K562 (cell line): ENCODE results near the gene SHROOM3. TPM values are rescaled to one million over a fixed set of nuclear protein-coding genes. Genes with fewer than 3 reads are reported as not detected.

Experiments
- ATAC-seq: fragments of 200-7000 bp; cut with Tn5 transposase; 3 replicates; pipeline ENCODE4 v1.9.1; 2020; ENCODE audit warnings: moderate library complexity
- BruUV-seq: library from RNA; stranded (reverse); fragments of 400-500 nt; replicated peaks from 2 replicates; lab custom pipeline; 2021; lab: Mats Ljungman, UMichigan
- CTCF ChIA-PET: fragments of 300-600 bp; formaldehyde crosslinking; extraction: SDS; loops from one replicate; lab custom pipeline; 2021; ENCODE audit warnings: low intra/inter-chr PET ratio; lab: Yijun Ruan, JAX
- POLR2A ChIA-PET: fragments of 300-600, 350-650 bp; sonication (Branson Sonifier 250); formaldehyde crosslinking; extraction: SDS; loops from one replicate; lab custom pipeline; 2021; ENCODE audit warnings: antibody characterized with exemption, inconsistent platforms; lab: Yijun Ruan, JAX
- DNase-seq, 4 experiments: peaks; one replicate each; pipeline versions ENCODE4 v3.0.0 to v3.0.0-alpha.2; 2011 to 2018; ENCODE audit warnings: low spot score in 3 of 4, mixed read lengths in 3 of 4; ENCODE audit errors: extremely low read depth in 1 of 4
- FAIRE-seq: peaks from 2 replicates; lab custom pipeline; 2011; peaks lifted over from hg19 to GRCh38; lab: Jason Lieb, UNC
- H2AFZ ChIP-seq: 2 replicates; pipeline ENCODE4 v1.6.0; 2011; ENCODE audit warnings: low read depth, low read length, control low read depth, inconsistent platforms
- H3K27ac ChIP-seq: fragments of 200-600 bp; 3 replicates; pipeline ENCODE4 v1.8.0; 2011; ENCODE audit warnings: low read depth, mild to moderate bottlenecking, control low read depth, inconsistent platforms, low read length, moderate library complexity, mixed read lengths; ENCODE audit errors: extremely low read depth
- H3K27me3 ChIP-seq, 2 experiments: fragments of 300-600 bp in 1 of 2; 2 replicates in 1 of 2; 3 replicates in 1 of 2; pipeline versions ENCODE4 v1.6.0 to v1.8.0; 2011; ENCODE audit warnings: inconsistent platforms in 2 of 2, low read length in 2 of 2, mild to moderate bottlenecking in 1 of 2, mixed read lengths in 1 of 2, moderate library complexity in 1 of 2; ENCODE audit not compliant: control insufficient read depth in 2 of 2, insufficient read depth in 2 of 2
- H3K36me3 ChIP-seq: fragments of 300-600 bp; 3 replicates; pipeline ENCODE4 v1.8.0; 2011; ENCODE audit warnings: mild to moderate bottlenecking, low read length, inconsistent platforms; ENCODE audit not compliant: control insufficient read depth, insufficient read depth
- H3K4me1 ChIP-seq, 2 experiments: fragments of 200-600 bp in 1 of 2; replicated peaks in 1 of 2; 2 replicates in 1 of 2; 3 replicates in 1 of 2; pipeline versions ENCODE4 v1.5.1 to v1.8.0; 2011; ENCODE audit warnings: inconsistent platforms in 2 of 2, low read length in 2 of 2, mild to moderate bottlenecking in 1 of 2, mixed read lengths in 1 of 2, moderate library complexity in 1 of 2; ENCODE audit not compliant: control insufficient read depth in 2 of 2, insufficient read depth in 2 of 2
- H3K4me2 ChIP-seq: 2 replicates; pipeline ENCODE4 v1.6.1; 2011; ENCODE audit warnings: low read length, control low read depth, inconsistent platforms, mixed read lengths; ENCODE audit not compliant: insufficient read depth
- H3K4me3 ChIP-seq: fragments of 200-600 bp; sonication (generic), shearing (Covaris generic); 2 replicates; pipeline ENCODE4 v1.5.1; 2016; ENCODE audit warnings: control low read depth, inconsistent platforms
- H3K79me2 ChIP-seq: fragments of 200-600 bp; 3 replicates; pipeline ENCODE4 v1.8.0; 2011; ENCODE audit warnings: low read length, inconsistent platforms; ENCODE audit not compliant: control insufficient read depth, insufficient read depth
- H3K9ac ChIP-seq, 2 experiments: 2 replicates each; pipeline versions ENCODE4 v1.6.0 to v1.6.1; 2011; ENCODE audit warnings: low read depth in 2 of 2, low read length in 2 of 2, control low read depth in 1 of 2, inconsistent platforms in 1 of 2, mild to moderate bottlenecking in 1 of 2, mixed read lengths in 1 of 2; ENCODE audit not compliant: insufficient read depth in 1 of 2
- H3K9me1 ChIP-seq: one replicate; pipeline ENCODE4 v1.6.0; 2011; ENCODE audit warnings: inconsistent platforms, mild to moderate bottlenecking, low read length, moderate library complexity; ENCODE audit not compliant: control insufficient read depth, insufficient read depth
- H3K9me3 ChIP-seq: replicated peaks from 2 replicates; pipeline ENCODE4 v1.5.1; 2011; ENCODE audit warnings: low read depth, low read length, inconsistent platforms; ENCODE audit not compliant: control insufficient read depth, insufficient read depth
- H4K20me1 ChIP-seq: replicated peaks from 2 replicates; pipeline ENCODE4 v1.6.1; 2011; ENCODE audit warnings: low read length, inconsistent platforms, mixed read lengths; ENCODE audit not compliant: control insufficient read depth, insufficient read depth
- CREBBP ChIP-seq: IDR thresholded peaks from one replicate; pipeline ENCODE4 v1.6.1; 2012; ENCODE audit warnings: low read depth, mild to moderate bottlenecking, control low read depth, inconsistent platforms, low read length
- EP300 ChIP-seq: IDR thresholded peaks from 2 replicates; pipeline ENCODE4 v1.6.1; 2012; ENCODE audit warnings: low read length, improper control_type of control experiment
- LEF1 ChIP-seq: fragments of 450-650 bp; IDR thresholded peaks from 2 replicates; pipeline ENCODE4 v1.6.1; 2016; ENCODE audit warnings: mild to moderate bottlenecking
- PHTF2 ChIP-seq: fragments of 250-450 bp; sonication (Bioruptor Pico); IDR thresholded peaks from 2 replicates; pipeline ENCODE4 v1.5.0; 2021; ENCODE audit warnings: mild to moderate bottlenecking
- PPARD ChIP-seq: fragments of 250-450 bp; sonication (Bioruptor Pico); IDR thresholded peaks from 2 replicates; pipeline ENCODE4 v1.8.0; 2022; ENCODE audit warnings: inconsistent platforms, mild to moderate bottlenecking, moderate library complexity
- SIN3B ChIP-seq: fragments of 450-650 bp; IDR thresholded peaks from 2 replicates; pipeline ENCODE4 v1.6.1; 2017; ENCODE audit warnings: low read depth, mild to moderate bottlenecking, moderate library complexity
- TEAD2 ChIP-seq: fragments of 450-650 bp; IDR thresholded peaks from 2 replicates; pipeline ENCODE4 v1.6.1; 2016; ENCODE audit warnings: missing genetic modification characterization, control low read depth, missing compliant biosample characterization
- TGIF2 ChIP-seq: sonication (generic); formaldehyde crosslinking; IDR thresholded peaks from 2 replicates; pipeline ENCODE4 v1.8.1; 2022; ENCODE audit warnings: mild to moderate bottlenecking, missing genetic modification reagents, moderate library complexity
- ZNF253 ChIP-seq: fragments of 250-450 bp; sonication (Bioruptor Pico); conservative IDR thresholded peaks from 2 replicates; pipeline ENCODE4 v1.6.1; 2021; ENCODE audit warnings: mild to moderate bottlenecking
- ZNF274 ChIP-seq: IDR thresholded peaks from 2 replicates; pipeline ENCODE4 v1.6.1; 2011; ENCODE audit warnings: low read depth, mild to moderate bottlenecking, low read length, moderate library complexity, borderline replicate concordance
- ZNF780A ChIP-seq: fragments of 250-450 bp; sonication (Bioruptor Pico); IDR thresholded peaks from 2 replicates; pipeline ENCODE4 v1.5.0; 2021; ENCODE audit warnings: mild to moderate bottlenecking
- WGBS: fragments of 100-300 bp; shearing (Covaris generic); methylation state at CpG from one replicate; pipeline ENCODE4 v1.1.6; 2016; ENCODE audit warnings: low coverage, mixed read lengths; ENCODE audit not compliant: insufficient coverage; ENCODE audit errors: missing lambda C conversion rate; 5-methylcytosine and 5-hydroxymethylcytosine counted together
- in situ Hi-C: fragments of 300-500 bp; cut with MboI; formaldehyde crosslinking; loops from 4 replicates; pipeline ENCODE4 v1.15.0; 2018; ENCODE audit warnings: inconsistent platforms, mixed read lengths
- intact Hi-C: fragments of 100-400 bp; cut with micrococcal nuclease; formaldehyde crosslinking; loops from 2 replicates; pipeline ENCODE4 v1.14.2; 2022
- polyA plus RNA-seq, 8 experiments: library from polyadenylated mRNA; depleted of rRNA in 4 of 8; stranded (reverse) in 5 of 8; unstranded in 3 of 8; fragments of >200 nt; fragmentation: Nextera tagmentation in 2 of 8; fragmentation: Illumina TruSeq in 1 of 8; extraction: Ambion mirVana in 2 of 8; extraction: Trizol in 1 of 8; gene quantifications; 2 replicates each; pipeline versions ENCODE4 v1.2.1 to v1.2.3, GENCODE V29; 2011 to 2014; ENCODE audit warnings: inconsistent platforms in 1 of 8, missing spikeins in 1 of 8
- total RNA-seq, 7 experiments: library from RNA; depleted of rRNA in 6 of 7; stranded (reverse); fragments of >200 nt in 6 of 7; fragmentation: Illumina TruSeq in 2 of 7; extraction: Trizol in 2 of 7; gene quantifications; 2 replicates each; pipeline versions ENCODE4 v1.2.1 to v1.2.3, GENCODE V29; 2011 to 2021; ENCODE audit warnings: low replicate concordance in 1 of 7
- TF ChIP-seq, protein P1 (sequence below), 3 experiments: IDR thresholded peaks in 2 of 3; conservative IDR thresholded peaks in 1 of 3; 2 replicates each; pipeline ENCODE4 v1.5.1; 2011 to 2012; ENCODE audit warnings: low read length in 3 of 3, mild to moderate bottlenecking in 3 of 3, control low read depth in 2 of 3, improper control_type of control experiment in 1 of 3, inconsistent platforms in 1 of 3, low read depth in 1 of 3, mixed read lengths in 1 of 3, moderate library complexity in 1 of 3; ENCODE audit not compliant: insufficient read depth in 2 of 3
- TF ChIP-seq, protein P2 (sequence below): IDR thresholded peaks from 2 replicates; pipeline ENCODE4 v1.6.1; 2014; ENCODE audit warnings: antibody characterized with exemption
- TF ChIP-seq, protein P3 (sequence below): sonication (generic); formaldehyde crosslinking; IDR thresholded peaks from 2 replicates; pipeline ENCODE4 v1.8.0; 2022; ENCODE audit warnings: mild to moderate bottlenecking, missing genetic modification reagents

SHROOM3 gene
- total and polyA plus RNA-seq, 9 of the 15 experiments (the other 6 are each of a cell fraction or from before 2014, with no cell fraction given) = 0.01 to 0.07 TPM; not detected in 7

DNA sequence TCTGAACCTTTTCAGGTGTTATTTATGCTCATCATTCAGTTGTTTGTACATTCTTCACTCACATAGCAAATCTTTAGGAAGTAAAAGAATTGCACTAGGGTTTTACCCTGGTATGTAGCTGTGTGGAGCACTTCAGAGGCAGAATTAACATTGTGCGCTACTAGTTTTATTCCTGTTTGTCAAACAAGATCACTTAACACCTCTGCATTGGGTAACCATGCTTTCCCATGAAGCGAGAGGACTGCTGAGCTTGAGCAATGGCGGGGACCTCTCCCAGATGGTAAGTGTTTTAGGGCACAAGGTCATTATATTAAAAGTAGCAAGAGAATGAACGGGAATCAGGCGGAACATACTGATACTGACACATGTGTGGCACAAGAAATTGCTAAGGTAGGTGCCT lies 59.2 kb downstream of the SHROOM3 start:
- Histone ChIP-seq H3K27me3 (peaks cover 5 to 9% of the 10 kb centered on the region in 2 experiments; a peak in 2 of 5 replicates), H3K9me1 (no peaks in the 10 kb centered on the region), H3K4me3 (no peak overlapping the region), H3K79me2 (no peaks in the 10 kb centered on the region), H3K4me2 (no peak overlapping the region), H3K4me1 (no peaks in the 10 kb centered on the region), H3K9ac (no peak overlapping the region), H3K27ac (no peak overlapping the region), H3K9me3 (no peaks in the 10 kb centered on the region), H2AFZ (no peak overlapping the region), H3K36me3 (no peaks in the 10 kb centered on the region), H4K20me1 (no peaks in the 10 kb centered on the region; the same call in 1 of the 2 replicates)
- ATAC-seq (no peak), DNase-seq (no peak), FAIRE-seq (no peak)
- intact Hi-C loops (no loop called here), in situ Hi-C loops (no loop called here)
- POLR2A ChIA-PET = no interaction called here
- TF ChIP-seq, protein P1, sequence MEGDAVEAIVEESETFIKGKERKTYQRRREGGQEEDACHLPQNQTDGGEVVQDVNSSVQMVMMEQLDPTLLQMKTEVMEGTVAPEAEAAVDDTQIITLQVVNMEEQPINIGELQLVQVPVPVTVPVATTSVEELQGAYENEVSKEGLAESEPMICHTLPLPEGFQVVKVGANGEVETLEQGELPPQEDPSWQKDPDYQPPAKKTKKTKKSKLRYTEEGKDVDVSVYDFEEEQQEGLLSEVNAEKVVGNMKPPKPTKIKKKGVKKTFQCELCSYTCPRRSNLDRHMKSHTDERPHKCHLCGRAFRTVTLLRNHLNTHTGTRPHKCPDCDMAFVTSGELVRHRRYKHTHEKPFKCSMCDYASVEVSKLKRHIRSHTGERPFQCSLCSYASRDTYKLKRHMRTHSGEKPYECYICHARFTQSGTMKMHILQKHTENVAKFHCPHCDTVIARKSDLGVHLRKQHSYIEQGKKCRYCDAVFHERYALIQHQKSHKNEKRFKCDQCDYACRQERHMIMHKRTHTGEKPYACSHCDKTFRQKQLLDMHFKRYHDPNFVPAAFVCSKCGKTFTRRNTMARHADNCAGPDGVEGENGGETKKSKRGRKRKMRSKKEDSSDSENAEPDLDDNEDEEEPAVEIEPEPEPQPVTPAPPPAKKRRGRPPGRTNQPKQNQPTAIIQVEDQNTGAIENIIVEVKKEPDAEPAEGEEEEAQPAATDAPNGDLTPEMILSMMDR (IDR thresholded peaks at IDR 0.05 in 2 of 3, conservative IDR thresholded peaks at IDR 0.05 in 1 of 3; ENCODE audit: insufficient read depth in 2 of 3, low read depth in 1 of 3, low read length in 3 of 3) = no peak
- TF ChIP-seq, protein P2, sequence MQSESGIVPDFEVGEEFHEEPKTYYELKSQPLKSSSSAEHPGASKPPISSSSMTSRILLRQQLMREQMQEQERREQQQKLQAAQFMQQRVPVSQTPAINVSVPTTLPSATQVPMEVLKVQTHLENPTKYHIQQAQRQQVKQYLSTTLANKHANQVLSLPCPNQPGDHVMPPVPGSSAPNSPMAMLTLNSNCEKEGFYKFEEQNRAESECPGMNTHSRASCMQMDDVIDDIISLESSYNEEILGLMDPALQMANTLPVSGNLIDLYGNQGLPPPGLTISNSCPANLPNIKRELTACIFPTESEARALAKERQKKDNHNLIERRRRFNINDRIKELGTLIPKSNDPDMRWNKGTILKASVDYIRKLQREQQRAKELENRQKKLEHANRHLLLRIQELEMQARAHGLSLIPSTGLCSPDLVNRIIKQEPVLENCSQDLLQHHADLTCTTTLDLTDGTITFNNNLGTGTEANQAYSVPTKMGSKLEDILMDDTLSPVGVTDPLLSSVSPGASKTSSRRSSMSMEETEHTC = no peak
- TF ChIP-seq, protein P3, sequence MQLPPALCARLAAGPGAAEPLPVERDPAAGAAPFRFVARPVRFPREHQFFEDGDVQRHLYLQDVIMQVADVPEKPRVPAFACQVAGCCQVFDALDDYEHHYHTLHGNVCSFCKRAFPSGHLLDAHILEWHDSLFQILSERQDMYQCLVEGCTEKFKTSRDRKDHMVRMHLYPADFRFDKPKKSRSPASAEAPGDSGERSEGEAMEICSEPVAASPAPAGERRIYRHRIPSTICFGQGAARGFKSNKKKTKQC (CRISPR knock-in tag) = no peak
- TF ChIP-seq TEAD2 (tag) = no peak
- TF ChIP-seq PPARD (CRISPR knock-in tag) = no peak
- TF ChIP-seq CREBBP = no peak
- no peak for TF ChIP-seq ZNF274
- no peak for TF ChIP-seq SIN3B
- TF ChIP-seq PHTF2 (CRISPR knock-in tag) = no peak
- TF ChIP-seq TGIF2 (CRISPR knock-in tag) = no peak
- TF ChIP-seq ZNF780A = no peak
- TF ChIP-seq LEF1 = no peak
- no peak for TF ChIP-seq ZNF253 (CRISPR knock-in tag)
- TF ChIP-seq EP300 = no peak
- CTCF ChIA-PET = no interaction called here
- BruUV-seq = no TSS peak
- 1% methylated on average over 5 of the region's 5 CpGs for WGBS
